GM06990 (cell line): ENCODE data around the gene CUL3.

Source experiments
- DNase-seq: peaks from one replicate; pipeline ENCODE4 v3.0.0-alpha.2; 2011; ENCODE audit not compliant: insufficient read length; ENCODE audit errors: extremely low read depth
- H3K27me3 ChIP-seq: replicated peaks from 2 replicates; pipeline ENCODE4 v1.6.0; 2011; ENCODE audit warnings: low read length; ENCODE audit not compliant: control insufficient read depth, insufficient read depth
- H3K36me3 ChIP-seq: 2 replicates; pipeline ENCODE4 v1.5.1; 2011; ENCODE audit warnings: low read length; ENCODE audit not compliant: control insufficient read depth, insufficient read depth
- H3K4me3 ChIP-seq: replicated peaks from 2 replicates; pipeline ENCODE4 v1.5.1; 2011; ENCODE audit warnings: low read depth, mild to moderate bottlenecking, control low read depth, low read length
- TF ChIP-seq, protein P1 (sequence below): IDR thresholded peaks from 2 replicates; pipeline ENCODE4 v1.5.1; 2011; ENCODE audit warnings: low read length, control low read depth, mild to moderate bottlenecking, inconsistent platforms; ENCODE audit not compliant: insufficient read depth, poor library complexity, severe bottlenecking

CUL3 gene

DNA sequence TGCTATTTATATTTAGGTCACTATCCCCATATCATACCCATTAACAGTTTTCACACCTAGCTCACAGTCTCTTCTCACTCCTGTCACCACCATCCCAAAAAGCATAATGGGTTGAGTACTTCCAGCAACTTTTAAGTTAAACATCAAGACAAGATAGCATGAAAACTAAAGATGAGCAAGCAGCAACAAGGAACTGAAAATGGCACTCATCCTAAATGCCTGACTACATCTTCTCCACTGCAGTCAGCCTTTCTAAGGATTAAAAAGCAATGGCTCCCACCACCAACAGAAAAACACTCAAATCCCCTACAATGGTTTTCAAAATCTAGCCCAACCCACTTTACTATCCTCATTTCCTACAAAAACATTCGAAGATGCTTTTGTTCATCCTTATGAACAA, 38.2 kb downstream of the CUL3 start:
- Histone ChIP-seq H3K36me3 (peaks cover 3% of the 10 kb centered on the region; the same call in 1 of the 2 replicates), H3K27me3 (no peaks in the 10 kb centered on the region), H3K4me3 (no peak overlapping the region)
- TF ChIP-seq, protein P1, sequence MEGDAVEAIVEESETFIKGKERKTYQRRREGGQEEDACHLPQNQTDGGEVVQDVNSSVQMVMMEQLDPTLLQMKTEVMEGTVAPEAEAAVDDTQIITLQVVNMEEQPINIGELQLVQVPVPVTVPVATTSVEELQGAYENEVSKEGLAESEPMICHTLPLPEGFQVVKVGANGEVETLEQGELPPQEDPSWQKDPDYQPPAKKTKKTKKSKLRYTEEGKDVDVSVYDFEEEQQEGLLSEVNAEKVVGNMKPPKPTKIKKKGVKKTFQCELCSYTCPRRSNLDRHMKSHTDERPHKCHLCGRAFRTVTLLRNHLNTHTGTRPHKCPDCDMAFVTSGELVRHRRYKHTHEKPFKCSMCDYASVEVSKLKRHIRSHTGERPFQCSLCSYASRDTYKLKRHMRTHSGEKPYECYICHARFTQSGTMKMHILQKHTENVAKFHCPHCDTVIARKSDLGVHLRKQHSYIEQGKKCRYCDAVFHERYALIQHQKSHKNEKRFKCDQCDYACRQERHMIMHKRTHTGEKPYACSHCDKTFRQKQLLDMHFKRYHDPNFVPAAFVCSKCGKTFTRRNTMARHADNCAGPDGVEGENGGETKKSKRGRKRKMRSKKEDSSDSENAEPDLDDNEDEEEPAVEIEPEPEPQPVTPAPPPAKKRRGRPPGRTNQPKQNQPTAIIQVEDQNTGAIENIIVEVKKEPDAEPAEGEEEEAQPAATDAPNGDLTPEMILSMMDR, result no peak
- no peak for DNase-seq

DNA sequence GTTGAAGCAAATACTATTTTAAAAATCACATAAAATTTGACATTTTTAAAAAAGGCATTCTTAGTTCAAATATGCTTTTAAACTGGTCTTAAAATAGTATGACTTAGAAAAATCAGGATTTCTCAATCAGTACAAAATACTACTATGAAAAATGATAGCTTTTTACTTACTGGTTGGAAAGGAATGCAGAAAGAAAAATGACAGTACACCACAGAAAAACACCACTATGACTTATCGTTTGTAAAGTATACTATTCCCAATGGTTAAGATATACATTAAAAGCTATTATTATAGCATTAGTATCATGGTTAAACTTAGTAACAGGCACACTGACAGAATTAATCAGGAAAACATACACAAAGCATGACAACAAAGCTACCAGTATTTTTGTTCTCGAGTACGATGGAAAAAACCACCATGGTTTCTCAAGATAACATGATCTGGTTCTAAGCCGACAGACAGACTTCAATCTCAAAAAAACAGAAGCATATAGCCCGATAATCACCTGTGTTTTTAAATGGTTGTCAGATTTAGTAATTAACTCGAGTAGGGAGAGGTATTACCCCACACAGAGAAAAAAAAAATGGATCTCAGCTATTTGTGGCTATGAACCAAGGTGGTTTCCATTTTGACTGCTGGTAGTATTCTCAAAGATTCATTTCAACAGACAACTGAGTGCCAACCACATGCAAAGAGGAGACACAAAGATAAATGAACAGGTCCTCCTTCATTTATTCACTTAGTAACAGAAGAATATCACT, 39.1 kb downstream of the CUL3 start:
- TF ChIP-seq, protein P1, result no peak
- no peak overlapping the region; the same call in 1 of the 2 replicates for H3K4me3 ChIP-seq
- H3K36me3 ChIP-seq, result peaks cover 3% of the 10 kb centered on the region; the same call in 1 of the 2 replicates
- H3K27me3 ChIP-seq, result no peaks in the 10 kb centered on the region
- DNase-seq, result no peak

DNA sequence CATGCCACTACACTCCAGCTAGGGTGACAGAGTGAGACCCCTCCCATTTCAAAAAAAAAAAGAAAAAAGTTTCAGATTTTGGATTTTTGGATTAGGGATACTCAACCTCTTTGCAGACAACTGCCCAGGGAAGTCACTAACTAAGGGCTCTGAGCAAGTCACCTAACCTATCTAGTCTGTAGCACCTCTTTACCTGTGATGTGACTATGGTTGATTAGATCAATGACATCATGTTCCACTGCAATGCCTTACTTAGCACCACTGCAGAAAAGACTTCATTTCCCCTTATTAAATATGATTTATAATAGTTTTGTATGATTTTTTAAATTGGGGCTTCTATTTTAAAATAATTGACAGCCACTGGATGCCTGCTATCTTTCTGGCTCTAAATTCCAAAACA, 41.2 kb downstream of the CUL3 start:
- Histone ChIP-seq H3K36me3 (peaks cover 7% of the 10 kb centered on the region), H3K4me3 (no peak overlapping the region), H3K27me3 (no peaks in the 10 kb centered on the region)
- TF ChIP-seq, protein P1, result no peak
- no peak for DNase-seq

DNA sequence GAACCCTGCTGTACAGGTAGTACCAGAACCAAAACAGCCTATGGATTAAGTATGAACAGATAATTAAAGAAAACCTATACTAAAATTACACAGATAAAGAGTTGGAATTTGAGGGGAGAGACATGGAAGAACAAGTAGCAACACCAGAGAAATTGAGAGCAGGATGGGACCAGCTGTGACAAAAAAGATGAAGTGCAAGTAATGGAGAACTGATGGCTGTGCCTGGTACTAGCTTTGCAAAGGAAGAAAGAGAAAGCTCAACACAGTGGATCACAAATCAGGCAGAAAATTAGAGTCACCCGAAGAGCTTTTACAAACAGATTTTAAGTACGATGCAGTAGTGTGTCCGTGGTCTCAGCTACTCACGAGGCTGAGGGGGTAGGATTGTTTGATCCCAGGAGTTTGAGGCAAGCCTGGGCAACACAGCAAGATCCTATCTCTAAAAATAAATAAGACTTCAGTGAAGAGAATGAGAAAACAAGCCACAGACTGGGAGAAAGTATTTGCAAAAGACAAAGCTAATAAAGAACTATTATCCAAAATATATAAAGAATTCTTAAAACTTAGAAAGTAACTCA, 46.5 kb downstream of the CUL3 start:
- no peak overlapping the region for H3K4me3 ChIP-seq
- H3K27me3 ChIP-seq, result no peaks in the 10 kb centered on the region
- DNase-seq, result no peak
- TF ChIP-seq, protein P1, result no peak
- peaks cover 7% of the 10 kb centered on the region for H3K36me3 ChIP-seq

DNA sequence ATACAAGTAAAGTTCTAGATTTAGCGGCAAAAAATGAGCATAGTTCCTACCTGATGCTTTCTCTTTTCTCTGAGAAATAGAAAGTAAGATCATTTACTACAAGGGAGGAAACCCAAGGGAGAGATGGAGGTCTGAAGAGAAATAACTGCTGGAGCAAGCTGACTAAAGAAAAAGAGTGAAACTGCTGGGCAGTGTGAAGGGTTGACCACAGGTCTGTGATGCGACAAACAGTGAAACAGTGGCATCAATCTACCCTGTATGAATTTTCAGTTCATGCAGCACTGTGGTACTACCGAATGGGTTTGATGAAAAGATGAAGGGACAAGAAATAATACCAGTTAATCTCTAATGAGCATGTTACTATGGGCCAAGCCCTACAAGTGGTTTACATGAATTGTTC, 52.2 kb downstream of the CUL3 start:
- no peak for DNase-seq

More for the DNA sequence above, 52.2 kb downstream of the CUL3 start:
- H3K27me3 ChIP-seq, result no peaks in the 10 kb centered on the region
- TF ChIP-seq, protein P1, result no peak
- H3K36me3 ChIP-seq, result no peaks in the 10 kb centered on the region
- H3K4me3 ChIP-seq, result no peak overlapping the region
